Measurements from ENCODE around the gene ZNF831.

ZNF831 gene

DNA sequence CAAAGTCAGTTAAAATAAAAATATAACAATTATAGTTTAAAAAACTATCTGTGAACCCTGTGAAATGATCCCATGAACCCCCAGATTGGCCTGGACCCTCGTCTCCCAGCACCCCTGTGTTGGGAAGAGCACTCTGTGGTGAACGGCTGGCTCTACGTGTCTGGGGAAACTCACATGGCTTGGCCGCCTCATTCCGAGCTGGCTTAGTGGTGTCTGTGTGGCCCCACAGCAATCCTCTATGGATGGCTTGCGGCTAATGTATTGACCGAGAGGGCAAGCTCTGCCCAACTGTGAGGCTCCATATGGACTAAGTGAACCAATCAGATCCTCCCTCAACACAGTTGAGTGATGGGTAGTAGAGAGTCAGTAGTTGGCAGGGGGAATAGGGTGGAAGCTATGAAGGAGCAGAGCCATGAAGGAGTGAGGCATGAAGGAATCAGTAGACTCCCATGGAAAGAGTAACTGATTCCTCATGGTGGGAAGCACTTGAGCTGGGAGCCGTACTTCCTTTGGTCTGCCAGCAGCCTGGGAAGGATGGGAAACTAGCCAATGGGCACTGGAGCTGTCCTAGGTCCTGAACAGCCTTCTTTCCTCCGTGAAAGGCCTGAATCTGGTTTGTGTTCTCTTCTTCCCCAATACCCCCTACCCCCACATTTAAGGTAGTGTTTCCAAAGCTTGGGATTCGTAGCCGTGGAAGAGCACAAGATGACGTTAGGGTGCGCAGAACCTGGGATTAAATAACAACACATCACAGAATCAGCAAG lies 21.6 kb upstream of the ZNF831 start:
- DNase-seq: no peak

DNA sequence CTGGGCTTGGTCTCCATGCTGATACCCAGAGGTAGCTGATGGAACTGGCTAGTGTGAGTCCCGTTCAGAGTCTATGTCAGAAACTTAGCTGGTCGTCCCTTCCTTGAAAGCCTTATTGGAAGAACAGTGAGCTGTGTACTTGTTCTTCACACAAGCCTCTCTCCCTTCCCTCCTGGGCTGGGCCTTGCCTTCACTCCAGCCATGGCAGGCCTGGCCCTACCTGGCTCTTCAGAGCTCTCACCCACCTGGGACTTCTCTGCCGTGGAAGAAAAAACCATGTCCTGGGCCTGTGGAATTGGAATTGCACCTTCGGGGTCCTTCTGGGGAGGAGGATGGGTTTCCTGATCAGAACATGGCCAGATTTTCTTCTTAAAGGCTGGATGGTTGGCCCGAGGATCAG lies 20.3 kb upstream of the ZNF831 start:
- no peak for DNase-seq

DNA sequence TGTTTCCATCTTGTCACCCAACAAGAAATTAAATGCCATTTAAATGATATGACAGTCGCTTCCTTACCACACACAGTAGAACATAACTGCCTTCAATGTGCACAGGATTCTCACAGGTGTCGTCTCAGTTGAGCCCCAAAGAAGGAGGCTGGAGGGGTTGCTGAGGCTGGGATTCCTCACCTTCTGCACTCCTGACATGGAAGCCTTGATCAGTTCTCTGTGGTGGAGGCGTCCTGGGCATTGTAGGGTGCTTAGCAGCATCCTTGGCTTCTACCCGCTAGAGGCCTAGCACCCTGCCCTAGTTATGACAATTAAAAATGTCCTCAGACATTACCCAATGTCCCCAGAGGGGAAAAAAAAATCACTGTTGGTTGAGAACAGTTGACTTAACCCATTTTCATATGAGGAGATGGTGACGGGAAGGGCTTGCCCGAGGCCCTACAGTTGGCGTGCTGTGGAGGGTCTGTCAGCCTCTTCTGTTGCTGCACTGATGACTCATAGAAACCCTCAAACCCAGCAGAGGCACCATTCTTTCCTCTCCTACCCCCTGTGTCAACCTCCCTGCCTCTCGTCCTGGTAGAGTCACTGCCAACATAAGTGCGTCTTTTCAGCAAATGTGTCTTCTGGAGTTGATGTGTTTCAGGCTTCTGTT lies 19.3 kb upstream of the ZNF831 start:
- peak; percentile 72 for DNase-seq

DNA sequence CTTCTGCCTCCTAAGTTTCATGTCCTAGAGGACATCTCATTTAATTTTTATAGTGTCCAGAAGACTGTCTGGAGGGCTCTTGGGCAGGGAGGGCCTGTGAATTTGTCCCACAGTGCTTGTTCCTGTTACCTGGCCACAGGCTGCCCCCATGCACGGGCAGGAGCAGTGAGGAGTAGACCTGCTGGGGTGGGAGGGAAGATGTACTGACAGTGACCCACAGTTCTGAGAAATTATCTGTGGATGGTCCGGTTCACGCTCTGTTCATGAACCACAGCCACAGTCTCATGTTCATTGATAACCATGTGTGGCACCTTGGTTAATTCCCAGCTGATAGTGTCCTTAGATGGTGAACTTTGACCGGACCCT lies 18.8 kb upstream of the ZNF831 start:
- no peak for DNase-seq

DNA sequence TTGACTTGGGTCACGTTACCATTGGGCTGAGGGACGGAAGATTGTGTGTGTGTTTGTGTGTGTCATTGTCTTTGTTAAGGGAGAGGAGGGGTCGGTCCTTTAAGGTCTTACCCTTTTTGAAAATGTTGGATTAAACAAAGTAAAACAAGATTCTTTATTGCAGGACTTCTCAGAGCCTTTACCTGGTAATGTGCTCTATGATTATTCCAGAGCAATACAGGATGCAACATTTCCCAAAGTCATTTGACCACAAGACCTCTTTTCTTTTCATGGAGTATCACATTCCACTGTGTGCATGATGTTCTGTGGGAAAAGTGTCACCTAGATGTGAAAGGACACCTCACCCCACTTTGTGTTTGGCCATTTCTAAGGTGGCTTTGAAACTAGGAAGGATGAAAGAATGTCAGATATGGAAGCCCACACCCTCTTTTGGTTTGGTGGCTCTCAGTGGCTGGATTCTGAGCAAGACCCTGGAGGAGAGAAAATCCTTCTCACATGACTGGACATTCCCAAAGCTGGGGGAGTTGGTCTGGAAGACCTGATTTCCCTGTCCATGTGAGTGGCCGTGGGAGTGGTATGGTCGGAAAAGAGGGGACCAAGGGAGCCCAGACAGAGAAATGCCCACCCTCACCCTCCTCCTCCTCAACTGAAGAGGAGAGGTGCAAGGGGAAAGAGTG lies 18.2 kb upstream of the ZNF831 start:
- no peak for DNase-seq

DNA sequence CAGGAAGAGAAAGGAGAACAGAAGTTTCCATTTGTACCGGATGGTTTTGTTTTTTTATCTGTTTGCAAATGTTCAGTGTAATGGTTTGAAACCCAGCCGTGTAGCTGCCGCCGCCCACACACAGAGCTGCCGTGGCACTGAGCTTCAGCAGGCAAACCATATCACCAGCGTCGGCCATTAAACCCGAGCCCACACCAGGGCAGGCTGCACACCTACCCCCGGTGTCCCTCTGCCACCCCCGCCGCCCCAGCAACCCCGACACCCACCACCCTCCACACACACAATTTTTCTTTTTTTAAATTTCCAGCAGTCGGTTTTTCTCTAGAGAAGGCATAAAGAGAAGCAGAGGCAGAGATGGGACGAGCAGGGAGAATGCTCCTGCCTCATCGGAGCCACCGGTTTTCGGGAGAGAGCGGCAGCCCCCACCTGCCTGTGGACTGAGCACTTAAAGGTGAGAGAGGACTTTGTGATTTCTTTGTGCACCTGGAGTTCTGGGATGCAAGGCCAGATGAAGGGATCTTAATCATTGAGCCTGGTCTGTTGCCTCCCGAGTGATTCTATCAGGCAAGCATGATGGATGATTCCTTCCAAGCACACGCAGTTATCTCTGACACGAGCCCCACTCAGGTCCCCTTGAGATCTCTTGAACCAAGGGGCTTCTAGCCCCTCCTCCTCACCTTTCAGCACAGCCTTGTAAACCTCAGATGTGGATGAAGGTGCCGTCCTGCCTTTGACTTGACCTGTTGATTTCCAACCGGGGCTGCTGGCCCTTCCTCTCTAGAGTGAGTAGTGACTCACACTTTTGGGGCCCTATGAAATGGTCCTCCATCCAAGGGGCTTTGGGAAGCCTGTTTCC lies 17.5 kb upstream of the ZNF831 start:
- no peak for DNase-seq

DNA sequence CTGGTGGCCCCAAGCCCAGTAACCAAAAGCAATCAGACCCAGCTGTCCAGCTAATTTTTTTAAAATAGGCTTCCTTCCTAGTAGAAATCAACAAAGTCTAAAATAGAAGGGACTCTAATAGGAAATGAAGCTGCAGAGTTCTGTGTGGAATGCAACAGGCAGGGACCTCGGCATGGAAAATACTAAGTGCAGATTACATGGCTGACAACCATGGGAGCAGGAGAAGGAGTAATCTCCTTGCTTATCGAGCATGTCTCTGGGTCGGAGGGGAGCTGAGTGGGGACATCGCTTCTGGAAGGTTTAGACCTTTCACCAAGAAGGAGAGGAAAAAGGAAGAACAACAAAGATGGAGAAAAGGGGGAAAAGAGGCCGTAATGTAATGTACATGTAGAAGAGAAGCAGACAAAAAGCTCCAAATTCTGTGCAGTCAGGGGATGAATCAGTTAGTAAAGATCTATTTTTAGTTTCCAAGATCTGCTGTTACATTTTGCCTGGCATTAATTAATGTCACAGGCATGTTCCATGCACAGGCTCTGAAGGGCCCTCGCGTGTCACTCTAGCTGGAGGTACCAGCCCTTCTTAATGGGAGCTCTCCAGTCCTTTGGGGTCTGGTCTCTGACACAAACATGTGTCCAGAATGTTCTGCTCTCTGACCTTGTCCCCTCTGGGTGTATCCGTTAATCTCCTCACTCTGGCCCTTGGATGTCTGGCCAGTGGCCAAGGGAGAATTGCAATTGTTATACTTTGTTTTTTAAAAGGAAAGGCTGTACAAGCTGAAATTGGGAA lies 16.6 kb upstream of the ZNF831 start:
- no peak for DNase-seq

DNA sequence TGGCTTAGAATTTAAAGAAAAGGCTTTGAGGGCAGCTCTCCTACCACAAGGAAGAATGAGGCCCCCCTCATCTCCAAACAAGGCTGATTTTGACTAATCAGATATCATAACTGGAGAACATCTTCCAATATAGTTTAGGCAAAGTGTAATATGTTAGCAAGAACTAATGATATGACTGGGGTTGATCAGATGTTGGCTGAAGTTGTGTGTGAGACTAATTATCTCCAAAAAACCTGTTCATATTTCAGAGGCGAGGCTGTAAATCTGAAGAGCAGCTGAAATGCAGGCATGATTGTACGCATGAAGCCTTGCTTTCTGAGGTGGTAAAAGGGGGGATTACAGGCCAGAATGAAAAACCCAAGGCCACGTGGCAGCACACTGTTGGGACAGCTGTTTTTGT lies 16.0 kb upstream of the ZNF831 start:
- no peak for DNase-seq

DNA sequence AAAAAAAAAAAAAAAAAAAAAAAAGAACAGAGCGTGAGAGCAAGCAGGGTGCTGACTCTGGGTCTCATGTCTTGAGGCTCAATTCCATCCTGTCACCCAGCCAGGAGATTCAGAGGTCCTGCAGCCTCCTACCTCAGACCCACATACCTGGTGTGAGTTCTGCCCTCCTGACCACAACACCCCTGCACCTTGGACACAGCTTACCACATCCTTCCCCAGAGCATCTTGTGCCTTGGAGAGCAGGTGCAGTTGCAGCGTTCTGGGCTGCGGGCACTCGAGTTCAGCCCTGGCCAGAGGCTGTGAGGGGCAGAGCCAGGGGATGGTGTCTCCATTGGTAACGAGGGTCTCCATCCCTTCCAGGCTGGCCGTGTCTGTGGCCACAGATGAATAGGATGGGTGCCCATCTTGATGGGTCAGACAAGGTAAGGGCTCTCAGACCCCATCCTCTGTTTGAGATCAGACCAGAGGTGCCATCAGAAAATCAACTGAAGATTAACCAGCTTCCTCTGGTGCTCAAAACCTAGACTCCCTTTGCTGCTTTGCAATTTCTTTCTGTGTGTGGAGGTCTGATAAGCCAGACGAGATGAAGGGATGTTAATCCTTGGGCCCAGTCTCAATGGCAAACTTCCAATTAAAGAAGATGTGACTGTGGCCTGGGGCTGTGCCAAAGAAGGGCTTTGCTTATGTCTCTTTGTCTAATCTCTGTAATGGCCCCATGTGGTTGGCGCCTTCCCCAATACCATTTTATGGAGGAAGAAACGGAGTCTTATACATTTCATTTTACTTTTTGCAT lies 14.7 kb upstream of the ZNF831 start:
- no peak for DNase-seq

DNA sequence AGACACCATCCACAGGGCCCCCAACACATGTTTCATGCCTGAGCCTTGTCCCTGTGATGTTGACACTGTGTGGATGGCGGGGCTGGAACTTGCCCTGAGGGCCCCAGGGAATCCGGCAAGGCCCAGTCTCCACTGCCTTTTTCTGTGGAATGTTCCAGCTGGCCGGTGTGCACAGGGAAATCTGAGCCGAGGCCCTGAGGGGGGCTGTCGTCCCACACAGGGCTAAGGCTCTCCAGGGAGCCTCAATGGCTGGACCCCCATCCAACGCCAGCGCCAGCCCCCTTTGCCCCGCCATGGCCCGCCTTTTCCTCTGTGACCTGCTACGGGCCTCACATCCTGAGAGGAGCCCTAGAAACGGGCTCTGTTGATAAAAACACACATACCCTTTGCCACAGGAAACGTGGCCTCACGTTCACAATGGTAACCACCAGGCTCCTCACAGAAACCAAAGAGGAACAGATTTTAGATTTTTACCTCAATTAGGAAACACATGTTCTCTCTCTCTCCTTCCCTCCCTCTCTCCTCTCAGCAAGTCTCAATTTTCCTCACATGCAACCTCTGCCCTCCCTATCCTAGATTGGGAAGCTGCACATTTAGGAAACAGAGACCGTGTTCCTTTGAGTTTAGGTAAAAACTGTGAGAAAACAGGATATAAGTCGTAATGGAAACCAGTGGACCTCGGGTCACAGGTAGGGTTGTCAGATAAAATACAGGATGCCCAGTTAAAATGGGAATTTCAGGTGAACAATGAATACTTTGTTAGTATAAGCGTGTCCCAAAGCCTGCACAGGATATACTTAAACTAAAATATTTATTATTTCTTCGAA lies 13.7 kb upstream of the ZNF831 start:
- peak; percentile 86 for DNase-seq

DNA sequence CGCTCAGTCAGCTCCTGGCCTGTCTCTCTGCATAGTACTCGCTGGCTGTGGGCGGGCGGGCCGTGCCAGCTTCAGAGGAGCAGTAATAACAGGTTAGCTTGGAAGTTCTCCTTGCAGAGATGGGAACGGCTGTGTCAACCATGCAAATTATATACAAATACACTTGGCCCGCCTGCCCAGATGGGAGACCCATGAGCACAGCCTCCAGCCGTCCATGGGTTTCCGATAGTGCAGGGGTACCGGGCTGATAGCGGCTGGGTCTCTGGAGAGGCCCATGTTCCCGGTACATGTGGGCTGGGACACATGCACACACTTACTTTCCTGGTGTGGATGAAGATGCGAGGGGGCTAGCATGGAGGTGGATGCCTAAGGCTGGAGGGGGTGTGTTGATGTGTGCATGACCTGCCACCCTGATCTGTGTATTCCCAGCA lies 12.8 kb upstream of the ZNF831 start:
- no peak for DNase-seq

DNA sequence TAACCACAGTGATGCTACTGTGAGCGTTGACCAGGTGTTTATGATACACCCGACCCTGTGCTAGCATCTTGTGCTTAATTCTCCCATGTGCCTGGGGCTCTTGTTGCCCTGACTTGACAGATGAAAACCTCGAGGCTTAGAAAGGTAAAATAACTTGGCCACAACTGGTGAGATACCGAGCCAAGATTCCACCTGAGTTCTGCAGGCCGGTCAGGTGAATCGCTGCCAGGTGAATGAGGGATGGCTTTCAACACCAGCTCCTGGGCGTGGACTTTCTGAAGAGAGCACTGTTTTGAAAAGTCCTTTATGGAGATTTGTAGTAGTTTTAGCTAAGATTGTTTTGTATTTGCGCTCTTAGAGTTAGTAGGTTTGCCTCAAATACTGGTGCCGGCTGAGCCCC lies 12.2 kb upstream of the ZNF831 start:
- DNase-seq: no peak

DNA sequence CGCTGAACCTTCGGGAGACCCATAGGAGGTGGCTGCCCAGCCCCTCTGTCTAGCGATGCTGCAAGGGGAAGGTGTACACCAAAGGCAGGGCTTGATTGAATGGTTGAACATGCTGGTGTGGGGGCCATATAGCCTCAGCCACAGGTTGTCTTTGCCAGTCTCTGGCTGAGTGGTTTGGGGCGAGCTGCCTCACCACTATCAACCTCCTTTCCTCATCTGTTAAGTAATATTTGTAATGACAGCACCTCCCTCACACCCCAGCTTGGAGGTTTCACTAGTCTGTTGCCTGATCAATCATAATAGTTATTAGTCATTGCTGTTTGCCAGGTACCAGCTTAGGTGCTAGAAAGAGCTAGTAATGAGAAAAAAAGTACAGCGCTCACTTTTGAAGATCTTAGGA lies 11.8 kb upstream of the ZNF831 start:
- DNase-seq: peak; percentile 76

DNA sequence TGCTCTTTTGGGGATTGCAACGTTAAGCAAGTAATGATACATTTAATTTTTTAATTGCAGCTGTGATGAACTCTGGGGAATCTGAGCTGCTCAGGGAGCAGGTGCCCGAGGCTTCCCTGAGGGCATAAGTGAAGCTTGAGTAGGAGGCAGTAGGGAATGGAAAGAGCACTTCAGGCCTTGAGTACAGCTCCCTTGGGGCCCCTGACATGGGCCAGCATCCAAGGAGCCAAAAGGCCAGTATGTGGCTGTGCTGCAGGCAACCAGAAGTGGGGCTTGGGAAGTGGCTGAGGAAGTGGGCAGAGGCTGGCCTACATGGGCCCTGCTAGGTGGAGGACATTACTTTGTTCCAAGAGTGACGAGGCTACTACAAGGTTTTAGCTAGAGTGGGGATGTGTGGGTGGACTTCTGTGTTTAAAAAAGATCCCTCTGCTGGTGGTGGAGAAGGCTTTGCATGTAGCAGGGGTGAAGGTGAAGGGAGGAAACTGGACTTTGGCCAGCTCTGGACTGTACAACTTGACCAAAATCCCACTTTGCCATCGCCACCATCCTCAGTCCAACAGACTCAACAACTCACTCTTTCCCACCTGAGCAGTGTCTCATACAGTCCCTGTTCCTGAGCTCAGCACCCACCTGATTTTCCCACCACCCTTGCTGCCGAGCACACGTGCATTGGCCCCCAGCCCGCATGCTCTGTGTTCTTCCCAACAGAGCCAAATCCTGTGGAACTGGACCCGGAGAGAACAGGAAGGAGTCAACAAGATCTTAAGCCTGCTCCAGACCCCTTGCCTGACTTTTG lies 10.9 kb upstream of the ZNF831 start:
- DNase-seq: no peak

DNA sequence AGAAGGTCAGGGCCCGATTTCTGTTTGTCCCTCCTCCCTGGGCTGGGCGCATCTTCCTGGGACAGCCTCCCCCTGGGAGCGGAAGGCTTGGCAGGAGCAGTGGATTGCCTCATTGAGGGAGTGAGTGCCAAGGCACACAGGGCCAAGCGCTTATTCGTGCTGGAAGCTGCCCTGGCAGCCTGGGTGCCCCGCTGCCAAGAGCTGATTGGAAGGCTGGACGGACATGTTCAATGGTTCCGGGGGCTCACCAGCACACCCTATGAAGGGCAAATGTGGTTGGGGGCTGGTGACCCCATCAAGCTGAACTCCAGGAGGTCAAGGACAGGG lies 10.3 kb upstream of the ZNF831 start:
- no peak for DNase-seq

DNA sequence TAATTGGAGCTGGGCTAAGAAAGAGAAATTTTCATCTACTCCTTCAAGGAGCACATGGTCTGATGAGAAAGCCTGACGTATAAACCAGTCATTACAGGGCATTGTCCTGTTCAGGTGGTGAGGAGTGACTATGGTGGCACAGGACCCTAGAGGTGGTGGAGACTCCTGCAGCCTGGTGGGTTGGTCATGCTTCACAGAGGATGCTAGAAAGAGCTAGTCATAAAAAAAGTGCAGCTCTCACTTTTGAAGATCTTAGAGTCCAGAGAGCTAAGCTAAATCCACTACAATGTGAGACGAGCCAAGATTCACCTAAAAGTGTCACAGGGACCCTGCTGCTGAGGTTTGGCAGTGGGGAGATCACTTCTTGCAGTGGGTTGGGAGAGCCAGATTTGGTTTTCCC lies 9.8 kb upstream of the ZNF831 start:
- DNase-seq: no peak

DNA sequence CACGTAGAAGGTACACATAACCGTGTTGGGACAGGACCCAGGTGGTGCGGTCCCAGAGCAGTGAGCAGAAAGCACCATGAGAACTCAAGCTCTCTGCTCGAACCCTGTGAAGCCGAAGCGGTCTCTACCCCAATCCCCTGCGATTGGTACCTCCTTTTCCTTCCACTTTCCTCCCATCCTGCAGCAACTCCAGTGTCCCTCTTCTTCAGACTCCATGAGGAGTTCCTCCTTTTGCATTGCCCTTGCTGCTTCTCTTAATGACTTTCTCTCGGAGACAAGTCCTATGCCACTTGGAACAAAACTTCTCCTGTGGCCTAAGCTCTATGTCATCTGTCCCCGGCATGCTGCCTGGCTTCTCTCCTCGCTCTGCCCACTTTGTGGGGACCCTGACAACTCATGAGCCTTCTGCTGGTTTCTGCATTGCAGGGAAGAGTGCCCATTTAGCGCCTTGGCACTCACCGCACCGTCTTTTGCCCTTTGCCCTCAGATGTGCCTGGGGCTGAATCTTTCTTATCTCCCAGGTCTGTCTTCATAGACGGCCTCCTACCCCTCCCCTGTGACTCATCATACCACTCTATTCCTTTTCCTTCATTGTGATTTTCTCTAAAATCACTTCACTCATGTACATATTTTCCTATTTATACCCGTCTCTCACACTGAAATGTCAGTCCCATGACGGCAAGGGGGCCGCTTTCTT lies 9.2 kb upstream of the ZNF831 start:
- no peak for DNase-seq

DNA sequence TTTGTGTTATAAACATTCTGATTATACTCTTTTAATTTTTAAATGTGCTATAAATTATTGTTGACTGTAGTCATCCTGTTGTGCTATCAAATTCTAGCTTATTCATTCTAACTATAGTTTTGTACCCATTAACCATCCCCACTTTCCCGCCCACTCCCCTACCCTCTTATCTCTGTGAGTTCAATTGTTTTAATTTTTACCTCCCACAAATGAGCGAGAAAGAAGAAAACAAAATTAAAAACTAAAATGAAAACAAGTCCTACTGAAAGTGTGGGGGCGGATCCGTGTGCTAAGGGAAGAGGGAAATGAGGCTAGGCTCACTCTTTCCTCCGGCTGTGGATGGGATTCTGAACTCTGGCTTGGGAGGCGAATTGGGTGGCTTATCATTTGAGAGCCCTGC lies 6.6 kb upstream of the ZNF831 start:
- no peak for DNase-seq

DNA sequence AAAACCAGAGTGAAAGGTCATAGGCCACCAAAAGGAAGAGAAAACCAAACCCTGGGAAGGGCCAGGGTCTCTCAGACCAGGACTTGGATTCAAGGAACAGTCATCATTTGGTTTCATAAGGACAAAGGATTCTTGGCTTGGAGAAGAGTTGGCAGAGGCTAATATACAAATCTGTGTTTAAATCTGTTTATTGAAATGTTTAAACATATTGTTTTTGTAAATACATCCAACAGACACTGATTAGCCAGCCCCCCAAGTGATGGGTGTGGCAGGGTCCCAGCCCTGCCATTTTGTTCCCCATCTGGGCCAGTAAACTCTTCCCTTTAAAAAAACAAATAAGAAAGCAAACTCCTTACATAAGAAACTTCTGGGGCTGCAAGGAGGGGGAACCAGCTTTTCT lies 6.1 kb upstream of the ZNF831 start:
- no peak for DNase-seq

All from activated CD4-positive, alpha-beta T cell treated with anti-CD3 and anti-CD28 coated beads, Interleukin-2, amount 50 U/mL, for 16 hours (primary cell).